A673 (cell line): ENCODE data around the gene ZWILCH.
"Not testable (repeated sequence)": the region's sequence is repeated elsewhere in the genome, so short reads cannot be mapped to it uniquely, and the experiment has no call there.

Source experiments
- CTCF ChIP-seq: fragments of 300-800, 200-600 bp; sonication (generic); conservative IDR thresholded peaks from 2 replicates; pipeline ENCODE4 v1.5.1; 2017; ENCODE audit warnings: low read depth, mild to moderate bottlenecking, antibody characterized with exemption, low read length, moderate library complexity, mixed read lengths
- EZH2 ChIP-seq: fragments of 200-600 bp; sonication (generic); IDR thresholded peaks from 2 replicates; pipeline ENCODE4 v1.6.1; 2017; ENCODE audit warnings: borderline replicate concordance, low read depth, mild to moderate bottlenecking, mixed read lengths, antibody characterized with exemption, low read length; ENCODE audit not compliant: poor library complexity, severe bottlenecking

GRCh38 chr15:66503041-66503648 is 2.0 kb upstream of the ZWILCH start:
- TF ChIP-seq CTCF, EZH2: not testable (repeated sequence)
